Measurements from ENCODE around the gene CEP57L1. TPM values are rescaled to one million over a fixed set of nuclear protein-coding genes. Genes with fewer than 3 reads are reported as not detected.

The CEP57L1 gene
- total and polyA plus RNA-seq, 9 of the 15 experiments (the other 6 are each of a cell fraction or from before 2014, with no cell fraction given) = 39.4 to 88.6 (median 61.8) TPM

GRCh38 chr6:109071125-109071917 is 24.0 kb upstream of the CEP57L1 start:
- POLR2A ChIA-PET = interaction anchor here (0.6 to 1.1 kb wide), 4 partner anchors 9 to 238 kb away, joined by 3 to 4 read pairs (median 3); no protein-coding TSS in a partner anchor
- no peak overlapping the region for H3K4me2 ChIP-seq (ENCODE audit: insufficient read depth, low read length)
- no peak for ATAC-seq
- no peak overlapping the region for H3K4me3 ChIP-seq
- in situ Hi-C loops (cut with MboI) = loop anchor here (25.0 kb wide), 1 partner anchor 159 kb away; no protein-coding TSS in a partner anchor
- H2AFZ ChIP-seq (ENCODE audit: low read depth, low read length) = no peak overlapping the region
- H3K9ac ChIP-seq (ENCODE audit: insufficient read depth in 1 of 2, low read depth in 2 of 2, low read length in 2 of 2) = no peak overlapping the region
- no peaks in the 10 kb centered on the region for H3K9me1 ChIP-seq (ENCODE audit: control insufficient read depth, insufficient read depth, low read length)
- no peaks in the 10 kb centered on the region for H3K79me2 ChIP-seq (ENCODE audit: control insufficient read depth, insufficient read depth, low read length)
- FAIRE-seq = peak; percentile 49
- no peak for DNase-seq (ENCODE audit: extremely low read depth in 1 of 4, low spot score in 3 of 4)
- no peak overlapping the region for H3K27ac ChIP-seq (ENCODE audit: extremely low read depth, low read depth, low read length)
- no peaks in the 10 kb centered on the region for H3K4me1 ChIP-seq (replicated peaks in 1 of 2; ENCODE audit: control insufficient read depth in 2 of 2, insufficient read depth in 2 of 2, low read length in 2 of 2)
- intact Hi-C loops (cut with micrococcal nuclease) = loop anchor here (5.0 kb wide), 4 partner anchors 174 to 514 kb away; no protein-coding TSS in a partner anchor
- WGBS (ENCODE audit: insufficient coverage, low coverage, missing lambda C conversion rate) = 31% methylated on average over 7 of the region's 7 CpGs
- H3K9me3 ChIP-seq (replicated peaks; ENCODE audit: control insufficient read depth, insufficient read depth, low read depth, low read length) = no peaks in the 10 kb centered on the region
- no peaks in the 10 kb centered on the region for H4K20me1 ChIP-seq (replicated peaks; ENCODE audit: control insufficient read depth, insufficient read depth, low read length)
- H3K27me3 ChIP-seq (ENCODE audit: control insufficient read depth in 2 of 2, insufficient read depth in 2 of 2, low read length in 2 of 2) = no peaks in the 10 kb centered on the region
- CTCF ChIA-PET (ENCODE audit: low intra/inter-chr PET ratio) = interaction anchor here (2.4 to 2.6 kb wide), 2 partner anchors 157 to 529 kb away, joined by 13 to 15 read pairs; no protein-coding TSS in a partner anchor
- no TSS peak for BruUV-seq (replicated peaks)
- H3K36me3 ChIP-seq (ENCODE audit: control insufficient read depth, insufficient read depth, low read length) = no peaks in the 10 kb centered on the region
- TF ChIP-seq PRDM10 (IDR thresholded peaks at IDR 0.05; ENCODE audit: partially characterized antibody) (no peak), RBM14 (IDR thresholded peaks at IDR 0.05; ENCODE audit: borderline replicate concordance, insufficient read depth, low read depth, low read length) (no peak), NUFIP1 (IDR thresholded peaks at IDR 0.05; ENCODE audit: partially characterized antibody) (no peak), ZBTB17 (CRISPR knock-in tag; IDR thresholded peaks at IDR 0.05) (no peak), KAT2B (IDR thresholded peaks at IDR 0.05; ENCODE audit: low read depth, low read length) (no peak), USF2 (CRISPR knock-in tag; IDR thresholded peaks at IDR 0.05) (no peak), ZNF644 (tag; IDR thresholded peaks at IDR 0.05; ENCODE audit: low read depth) (no peak), NBN (IDR thresholded peaks at IDR 0.05; ENCODE audit: low read depth) (no peak), PHB (CRISPR knock-in tag; IDR thresholded peaks at IDR 0.05) (no peak), USF1 (CRISPR knock-in tag; IDR thresholded peaks at IDR 0.05) (no peak), TRIM24 (IDR thresholded peaks at IDR 0.05) (no peak), ZNF512 (tag; IDR thresholded peaks at IDR 0.05) (no peak), CREB1 (IDR thresholded peaks at IDR 0.05) (no peak), CREB1 (CRISPR knock-in tag; IDR thresholded peaks at IDR 0.05) (no peak)
